Measurements from ENCODE around the gene PALM3.

Gene PALM3

GRCh38 chr19:14094854-14095253 lies 33.0 kb upstream of the PALM3 start:
- H3K4me3 ChIP-seq (replicated peaks; ENCODE audit: low read depth, low read length): no peak overlapping the region
- no peak for DNase-seq (ENCODE audit: extremely low read depth, low read depth)
- no peak for TF ChIP-seq CTCF (IDR thresholded peaks at IDR 0.05; ENCODE audit: low read depth, low read length, missing control alignments)

DNA sequence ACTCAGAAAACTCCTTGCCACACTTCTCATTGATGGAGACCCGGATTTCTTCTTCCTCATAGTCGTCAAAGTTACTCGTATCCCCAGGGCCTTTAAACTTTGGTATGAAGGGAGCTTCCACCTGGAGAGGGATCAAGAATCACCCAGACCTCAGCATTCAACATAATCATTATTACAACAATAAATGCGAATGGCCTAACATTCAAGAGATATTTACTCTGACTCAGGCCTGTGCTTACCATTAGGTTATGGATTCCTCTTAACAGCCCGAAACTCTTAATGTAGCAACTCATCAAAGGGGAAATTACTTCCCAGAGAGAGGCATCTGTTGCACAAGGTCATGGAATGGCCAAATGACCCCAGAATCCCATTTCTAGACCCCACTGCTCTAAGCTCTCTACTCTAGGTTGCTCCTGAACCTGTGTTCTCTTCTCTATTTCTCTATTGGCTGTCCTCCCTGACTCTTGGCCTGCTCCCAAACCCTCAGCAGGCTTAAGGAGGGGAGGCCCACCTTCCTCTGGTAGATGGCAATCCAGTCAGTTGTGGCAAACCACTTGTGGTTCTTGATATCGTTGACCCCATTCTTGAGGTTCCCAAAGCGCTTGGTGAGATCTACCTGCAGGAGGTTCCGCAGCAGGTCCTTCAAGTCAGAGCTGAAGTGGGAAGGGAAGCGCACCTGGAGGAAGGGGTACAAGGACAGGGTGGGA lies 31.4 kb upstream of the PALM3 start:
- DNase-seq (ENCODE audit: extremely low read depth, low read depth): no peak
- no peak overlapping the region for H3K4me3 ChIP-seq (replicated peaks; ENCODE audit: low read depth, low read length)
- no peak for TF ChIP-seq CTCF (IDR thresholded peaks at IDR 0.05; ENCODE audit: low read depth, low read length, missing control alignments)

DNA sequence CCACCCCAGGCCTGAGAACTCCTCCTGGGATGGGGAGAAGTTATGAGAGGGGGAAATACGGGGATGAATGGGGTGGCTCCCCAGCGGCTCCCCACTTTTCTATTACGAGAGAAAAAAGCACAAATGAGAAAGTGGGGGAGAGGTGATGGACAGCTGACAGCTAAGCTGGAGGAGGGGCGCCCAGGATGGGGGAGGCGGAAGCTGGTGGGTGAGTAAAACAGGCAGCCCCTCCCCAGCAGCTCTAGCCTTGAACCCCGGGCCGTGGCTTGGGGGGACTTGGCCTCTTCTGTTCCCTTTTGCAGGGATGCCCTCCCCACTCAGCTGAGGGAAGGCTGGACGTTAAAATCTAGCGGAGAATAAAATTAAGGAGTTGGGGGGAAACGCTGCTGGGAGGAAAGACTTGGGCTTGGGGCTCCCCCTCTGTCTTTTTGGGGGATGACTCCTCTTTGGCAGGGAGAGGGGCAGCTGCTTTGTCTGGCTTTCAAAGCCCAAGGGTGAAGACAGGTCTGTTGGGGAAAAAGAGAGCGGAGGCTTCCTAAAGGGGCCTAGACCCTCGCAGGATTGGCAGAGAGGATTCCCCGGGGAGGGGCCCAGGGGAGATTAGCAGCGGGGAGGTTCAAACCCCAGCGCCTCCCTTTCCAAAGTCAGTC lies 30.1 kb upstream of the PALM3 start:
- no peak for TF ChIP-seq CTCF (IDR thresholded peaks at IDR 0.05; ENCODE audit: low read depth, low read length, missing control alignments)
- peak overlapping the region; percentile 59 for H3K4me3 ChIP-seq (replicated peaks; ENCODE audit: low read depth, low read length)
- DNase-seq (ENCODE audit: extremely low read depth, low read depth): no peak

- no peak for DNase-seq (ENCODE audit: extremely low read depth, low read depth)
- TF ChIP-seq CTCF (IDR thresholded peaks at IDR 0.05; ENCODE audit: low read depth, low read length, missing control alignments): peak; percentile 25
- H3K4me3 ChIP-seq (replicated peaks; ENCODE audit: low read depth, low read length): peak overlapping the region; percentile 59
Measured at GRCh38 chr19:14091081-14091812, 29.4 kb upstream of the PALM3 start.

- TF ChIP-seq CTCF (IDR thresholded peaks at IDR 0.05; ENCODE audit: low read depth, low read length, missing control alignments): no peak
- DNase-seq (ENCODE audit: extremely low read depth, low read depth): no peak
- peak within 1 kb of the TSS; percentile 59 for H3K4me3 ChIP-seq (replicated peaks; ENCODE audit: low read depth, low read length)
Measured at GRCh38 chr19:14090509-14091080, 28.7 kb upstream of the PALM3 start, which contains the start of gene SAMD1. SAMD1 (minus strand) TSS chr19:14090751.

GRCh38 chr19:14089662-14090508 lies 28.0 kb upstream of the PALM3 start:
- no peak for DNase-seq (ENCODE audit: extremely low read depth, low read depth)
- no peak for TF ChIP-seq CTCF (IDR thresholded peaks at IDR 0.05; ENCODE audit: low read depth, low read length, missing control alignments)
- peak overlapping the region; percentile 47 for H3K4me3 ChIP-seq (replicated peaks; ENCODE audit: low read depth, low read length)

All from HFF-Myc (cell line).